Mesothelial cell of epicardium (in vitro differentiated cells): ENCODE results near the gene HTR2A. TPM values are rescaled to one million over a fixed set of nuclear protein-coding genes. Genes with fewer than 3 reads are reported as not detected.

ENCODE experiments used
- DNase-seq, 2 experiments: peaks; one replicate each; pipeline ENCODE4 v3.0.0; 2021; ENCODE audit warnings: low spot score in 2 of 2; ENCODE audit not compliant: unreplicated experiment in 2 of 2
- H3K27ac Mint-ChIP-seq: 2 replicates; pipeline ENCODE4 v1.8.0; 2021; ENCODE audit warnings: mixed read lengths
- H3K27me3 Mint-ChIP-seq: 2 replicates; pipeline ENCODE4 v1.8.0; 2021; ENCODE audit warnings: low read depth, mixed read lengths
- H3K36me3 Mint-ChIP-seq: 2 replicates; pipeline ENCODE4 v1.8.0; 2021; ENCODE audit warnings: mixed read lengths
- H3K4me1 Mint-ChIP-seq: 2 replicates; pipeline ENCODE4 v1.8.0; 2021; ENCODE audit warnings: mixed read lengths
- H3K4me3 Mint-ChIP-seq: 2 replicates; pipeline ENCODE4 v1.8.0; 2021; ENCODE audit warnings: mild to moderate bottlenecking, moderate library complexity, mixed read lengths
- H3K9me3 Mint-ChIP-seq: 2 replicates; pipeline ENCODE4 v1.8.0; 2021; ENCODE audit warnings: mixed read lengths
- CTCF ChIP-seq: fragments of 200-600 bp; sonication (generic); IDR thresholded peaks from one replicate; pipeline ENCODE4 v1.5.0; 2021; ENCODE audit warnings: antibody characterized with exemption; ENCODE audit not compliant: unreplicated experiment
- total RNA-seq: library from RNA; stranded (reverse); gene quantifications from 3 replicates; pipeline ENCODE4 v1.2.1, GENCODE V29; 2021

The HTR2A gene
- total RNA-seq, 1 donor from 2014 or later, result 0.83 TPM

DNA sequence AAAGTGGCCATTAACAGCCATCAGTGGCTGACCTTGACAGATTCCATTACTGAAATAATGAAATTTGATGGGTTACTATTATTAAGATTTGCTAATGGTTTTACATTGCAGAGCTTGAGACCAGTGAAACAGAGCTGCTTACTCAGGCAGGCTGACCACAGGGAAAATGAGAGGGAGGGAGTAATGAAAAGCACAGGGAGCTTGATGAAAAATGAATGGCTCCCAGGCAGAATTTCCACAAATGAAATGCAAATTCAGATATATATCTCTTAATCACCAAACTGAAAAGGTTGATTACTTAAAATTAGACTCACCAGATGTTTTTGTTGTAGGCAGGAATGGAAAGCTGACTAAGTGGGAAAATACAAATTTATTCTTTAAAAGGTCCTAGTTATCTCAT, 36.1 kb downstream of the HTR2A start:
- Mint-ChIP-seq H3K27me3 (peaks cover 11% of the 10 kb centered on the region), H3K36me3 (no peaks in the 10 kb centered on the region), H3K4me1 (peaks cover 7% of the 10 kb centered on the region)

DNA sequence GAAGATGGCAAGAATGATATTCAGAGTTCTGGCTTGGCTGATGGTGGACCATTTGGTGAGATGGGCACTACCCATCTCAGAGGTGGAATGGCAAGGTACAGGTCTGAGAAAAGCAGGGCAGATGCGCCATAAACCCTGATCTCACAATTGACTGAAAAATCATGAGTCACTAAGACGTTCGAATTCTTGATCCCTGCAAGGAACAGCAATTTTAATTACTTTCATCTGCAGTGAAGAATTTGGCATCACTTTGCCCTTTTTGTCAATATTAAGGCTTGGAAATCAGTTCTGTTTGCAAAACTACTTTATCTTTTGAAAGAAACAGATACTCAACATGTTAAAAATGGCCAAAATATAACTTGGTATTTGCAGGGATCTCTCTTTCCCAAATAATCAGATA, 38.1 kb downstream of the HTR2A start:
- H3K27me3 Mint-ChIP-seq, result peaks cover 13% of the 10 kb centered on the region
- no peak for TF ChIP-seq CTCF

More for the DNA sequence above, 36.1 kb downstream of the HTR2A start:
- TF ChIP-seq CTCF, result no peak
- H3K4me3 Mint-ChIP-seq, result no peak overlapping the region
- no peak for DNase-seq
- H3K9me3 Mint-ChIP-seq, result no peaks in the 10 kb centered on the region
- no peak overlapping the region for H3K27ac Mint-ChIP-seq

GRCh38 chr13:46858163-46858562, 38.7 kb downstream of the HTR2A start:
- DNase-seq, result no peak
- Mint-ChIP-seq H3K27me3 (peaks cover 17% of the 10 kb centered on the region), H3K4me1 (peaks cover 5% of the 10 kb centered on the region), H3K27ac (no peak overlapping the region), H3K9me3 (no peaks in the 10 kb centered on the region), H3K36me3 (no peaks in the 10 kb centered on the region), H3K4me3 (no peak overlapping the region)
- TF ChIP-seq CTCF, result no peak

More for the DNA sequence above, 38.1 kb downstream of the HTR2A start:
- H3K36me3 Mint-ChIP-seq, result no peaks in the 10 kb centered on the region
- H3K9me3 Mint-ChIP-seq, result no peaks in the 10 kb centered on the region
- H3K4me3 Mint-ChIP-seq, result no peak overlapping the region
- DNase-seq, result no peak
- H3K4me1 Mint-ChIP-seq, result peaks cover 5% of the 10 kb centered on the region
- no peak overlapping the region for H3K27ac Mint-ChIP-seq

DNA sequence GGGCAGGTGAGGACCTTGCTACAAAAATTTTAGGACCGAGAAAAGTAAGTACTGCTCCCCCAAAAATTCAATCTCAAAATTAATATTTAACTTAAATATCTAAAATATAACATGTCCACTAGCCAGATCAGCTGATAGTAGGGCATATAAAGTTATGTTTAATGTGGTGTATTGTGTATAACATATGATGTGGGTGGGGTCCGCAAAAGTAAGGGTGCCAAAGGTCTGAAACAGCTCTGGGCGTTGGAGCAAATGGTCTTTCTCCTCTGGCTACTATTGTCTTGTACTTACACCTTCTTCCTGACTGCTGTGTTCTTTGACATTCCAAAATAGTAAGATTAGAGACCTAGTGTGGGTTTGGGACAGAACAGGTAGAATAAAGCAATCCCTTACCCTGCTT, 41.2 kb downstream of the HTR2A start:
- H3K36me3 Mint-ChIP-seq, result no peaks in the 10 kb centered on the region
- H3K27me3 Mint-ChIP-seq, result peaks cover 17% of the 10 kb centered on the region
- no peak overlapping the region for H3K4me3 Mint-ChIP-seq
- H3K9me3 Mint-ChIP-seq, result no peaks in the 10 kb centered on the region
- H3K27ac Mint-ChIP-seq, result no peak overlapping the region
- no peak for TF ChIP-seq CTCF
- peaks cover 8% of the 10 kb centered on the region for H3K4me1 Mint-ChIP-seq
- no peak for DNase-seq

- peaks cover 9% of the 10 kb centered on the region for H3K4me1 Mint-ChIP-seq
- H3K9me3 Mint-ChIP-seq, result no peaks in the 10 kb centered on the region
- H3K36me3 Mint-ChIP-seq, result no peaks in the 10 kb centered on the region
- TF ChIP-seq CTCF, result no peak
- no peak overlapping the region for H3K27ac Mint-ChIP-seq
- H3K4me3 Mint-ChIP-seq, result no peak overlapping the region
- H3K27me3 Mint-ChIP-seq, result peaks cover 17% of the 10 kb centered on the region
- DNase-seq, result no peak
These were observed 41.7 kb downstream of the HTR2A start for GRCh38 chr13:46855166-46855565.

DNA sequence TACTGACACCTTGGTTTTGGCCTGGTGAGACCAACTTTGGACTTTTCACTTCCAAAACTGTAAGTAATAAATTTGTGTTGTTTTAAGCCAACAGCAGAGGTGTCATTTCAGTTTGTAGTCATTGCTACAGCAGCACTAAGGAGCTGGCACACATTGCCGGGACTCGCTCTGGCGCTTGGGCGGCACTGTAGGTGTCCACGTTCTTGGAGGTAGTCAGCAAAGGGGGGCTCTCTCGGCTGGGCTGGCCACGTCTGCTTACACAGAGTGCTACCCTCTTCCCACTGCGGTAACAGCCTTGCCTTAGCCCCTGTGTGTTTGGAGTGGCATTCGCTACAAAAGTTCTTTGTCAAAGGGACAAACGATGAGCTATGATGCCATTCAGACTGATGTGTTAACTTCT, 44.7 kb downstream of the HTR2A start:
- Mint-ChIP-seq H3K36me3 (no peaks in the 10 kb centered on the region), H3K9me3 (no peaks in the 10 kb centered on the region), H3K4me3 (no peak overlapping the region), H3K4me1 (peaks cover 9% of the 10 kb centered on the region), H3K27me3 (peaks cover 5% of the 10 kb centered on the region), H3K27ac (no peak overlapping the region)
- no peak for DNase-seq
- TF ChIP-seq CTCF, result no peak
